Measurements from ENCODE around the gene USHBP1.

Gene USHBP1

GRCh38 chr19:17266975-17267788 lies 2.6 kb upstream of the USHBP1 start, which contains the start of gene BABAM1:
Gene BABAM1, plus strand, starts transcription at chr19:17267443. Its CDS starts 1,364 bp downstream, at chr19:17268807.
- Histone ChIP-seq H3K9me2 (replicated peaks; ENCODE audit: insufficient read depth, low read length) (no peaks in the 10 kb centered on the region), H3K4me1 (ENCODE audit: low read length) (peaks cover 5% of the 10 kb centered on the region; the same call in 1 of the 2 replicates), H3K27me3 (replicated peaks; ENCODE audit: insufficient read depth, low read length) (no peaks in the 10 kb centered on the region), H3K79me2 (ENCODE audit: low read length) (peaks cover 18% of the 10 kb centered on the region), H3K9me3 (replicated peaks; ENCODE audit: insufficient read depth, low read length) (no peaks in the 10 kb centered on the region), H3K27ac (ENCODE audit: low read length) (peak within 1 kb of the TSS; percentile 86; the same call in 1 of the 2 replicates), H2AFZ (ENCODE audit: low read length) (peak within 1 kb of the TSS; percentile 77), H3F3A (ENCODE audit: insufficient read depth, low read length) (peaks cover 8% of the 10 kb centered on the region; the same call in 1 of the 2 replicates), H3K36me3 (replicated peaks; ENCODE audit: insufficient read depth, low read length) (no peaks in the 10 kb centered on the region; the same call in 1 of the 2 replicates), H3K9ac (ENCODE audit: low read length) (peak within 1 kb of the TSS; percentile 69), H3K4me3 (ENCODE audit: low read length) (peak within 1 kb of the TSS; percentile 84), H3K4me2 (ENCODE audit: low read depth, low read length) (peak within 1 kb of the TSS; percentile 77), H4K20me1 (ENCODE audit: insufficient read depth, low read length) (no peaks in the 10 kb centered on the region)
- DNase-seq: peak; percentile 99
- TF ChIP-seq EZH2 (optimal IDR thresholded peaks at IDR 0.05; ENCODE audit: low read depth, low read length) (no peak), EZH2phosphoT487 (IDR thresholded peaks at IDR 0.05; ENCODE audit: low read length) (no peak), CTCF (IDR thresholded peaks at IDR 0.05; ENCODE audit: low read length) (no peak)

- Histone ChIP-seq H4K20me1 (ENCODE audit: insufficient read depth, low read length) (no peaks in the 10 kb centered on the region), H2AFZ (ENCODE audit: low read length) (peak overlapping the region; percentile 77), H3K9me2 (replicated peaks; ENCODE audit: insufficient read depth, low read length) (no peaks in the 10 kb centered on the region), H3K9me3 (replicated peaks; ENCODE audit: insufficient read depth, low read length) (no peaks in the 10 kb centered on the region), H3K79me2 (ENCODE audit: low read length) (peaks cover 18% of the 10 kb centered on the region), H3F3A (ENCODE audit: insufficient read depth, low read length) (peaks cover 8% of the 10 kb centered on the region; the same call in 1 of the 2 replicates), H3K4me2 (ENCODE audit: low read depth, low read length) (peak overlapping the region; percentile 57), H3K27ac (ENCODE audit: low read length) (peak overlapping the region; percentile 86; the same call in 1 of the 2 replicates), H3K36me3 (replicated peaks; ENCODE audit: insufficient read depth, low read length) (no peaks in the 10 kb centered on the region; the same call in 1 of the 2 replicates), H3K9ac (ENCODE audit: low read length) (peak overlapping the region; percentile 62; the same call in 1 of the 2 replicates), H3K27me3 (replicated peaks; ENCODE audit: insufficient read depth, low read length) (no peaks in the 10 kb centered on the region), H3K4me3 (ENCODE audit: low read length) (peak overlapping the region; percentile 18), H3K4me1 (ENCODE audit: low read length) (peaks cover 5% of the 10 kb centered on the region; the same call in 1 of the 2 replicates)
- no peak for DNase-seq
- TF ChIP-seq CTCF (IDR thresholded peaks at IDR 0.05; ENCODE audit: low read length): no peak
- TF ChIP-seq EZH2phosphoT487 (IDR thresholded peaks at IDR 0.05; ENCODE audit: low read length): no peak
- TF ChIP-seq EZH2 (optimal IDR thresholded peaks at IDR 0.05; ENCODE audit: low read depth, low read length): no peak
Observed at GRCh38 chr19:17266589-17266974, 2.0 kb upstream of the USHBP1 start.

- H3K4me1 ChIP-seq (ENCODE audit: low read length): peaks cover 5% of the 10 kb centered on the region; the same call in 1 of the 2 replicates
- H3K79me2 ChIP-seq (ENCODE audit: low read length): peaks cover 18% of the 10 kb centered on the region
- H2AFZ ChIP-seq (ENCODE audit: low read length): peak overlapping the region; percentile 77; the same call in 1 of the 2 replicates
- no peaks in the 10 kb centered on the region for H3K9me3 ChIP-seq (replicated peaks; ENCODE audit: insufficient read depth, low read length)
- peak overlapping the region; percentile 18; the same call in 1 of the 2 replicates for H3K4me3 ChIP-seq (ENCODE audit: low read length)
- no peaks in the 10 kb centered on the region for H3K27me3 ChIP-seq (replicated peaks; ENCODE audit: insufficient read depth, low read length)
- H3K9me2 ChIP-seq (replicated peaks; ENCODE audit: insufficient read depth, low read length): no peaks in the 10 kb centered on the region
- peak overlapping the region; percentile 62; the same call in 1 of the 2 replicates for H3K9ac ChIP-seq (ENCODE audit: low read length)
- DNase-seq: no peak
- H3F3A ChIP-seq (ENCODE audit: insufficient read depth, low read length): peaks cover 8% of the 10 kb centered on the region; the same call in 1 of the 2 replicates
- H3K27ac ChIP-seq (ENCODE audit: low read length): peak overlapping the region; percentile 86; the same call in 1 of the 2 replicates
- H3K4me2 ChIP-seq (ENCODE audit: low read depth, low read length): peak overlapping the region; percentile 57; the same call in 1 of the 2 replicates
- TF ChIP-seq CTCF (IDR thresholded peaks at IDR 0.05; ENCODE audit: low read length): no peak
- no peak for TF ChIP-seq EZH2phosphoT487 (IDR thresholded peaks at IDR 0.05; ENCODE audit: low read length)
- no peaks in the 10 kb centered on the region for H3K36me3 ChIP-seq (replicated peaks; ENCODE audit: insufficient read depth, low read length)
- no peaks in the 10 kb centered on the region for H4K20me1 ChIP-seq (ENCODE audit: insufficient read depth, low read length)
Observed at GRCh38 chr19:17266026-17266425, 1.5 kb upstream of the USHBP1 start.
